Uterus (tissue), 2 donors: ENCODE data around the gene ADAMTS17.

Experiments used
- CTCF ChIP-seq, 4 experiments: fragments of 200-600 bp in 2 of 4; fragments of 450-650 bp in 2 of 4; sonication (generic) in 2 of 4; IDR thresholded peaks; one replicate each; pipeline ENCODE4 v1.5.1; 2016 to 2019; ENCODE audit warnings: antibody characterized with exemption in 4 of 4, mild to moderate bottlenecking in 2 of 4, moderate library complexity in 1 of 4
- POLR2A ChIP-seq, 2 donors: fragments of 450-650 bp; IDR thresholded peaks; one replicate each; pipeline ENCODE4 v1.6.1; 2016; ENCODE audit warnings: antibody characterized with exemption in 2 of 2, mild to moderate bottlenecking in 1 of 2, moderate library complexity in 1 of 2

- no peak for TF ChIP-seq CTCF (IDR thresholded peaks at IDR 0.05)
- no peak for TF ChIP-seq POLR2A (IDR thresholded peaks at IDR 0.05)
Observed at GRCh38 chr15:100168787-100169186, 173.0 kb downstream of the ADAMTS17 start.
